Uterus (tissue), 2 donors: ENCODE results near the gene TUBA3D.
"Not testable (repeated sequence)": the region's sequence is repeated elsewhere in the genome, so short reads cannot be mapped to it uniquely, and the experiment has no call there.

Source experiments
- CTCF ChIP-seq, 4 experiments: fragments of 200-600 bp in 2 of 4; fragments of 450-650 bp in 2 of 4; sonication (generic) in 2 of 4; IDR thresholded peaks; one replicate each; pipeline ENCODE4 v1.5.1; 2016 to 2019; ENCODE audit warnings: antibody characterized with exemption in 4 of 4, mild to moderate bottlenecking in 2 of 4, moderate library complexity in 1 of 4
- POLR2A ChIP-seq, 2 donors: fragments of 450-650 bp; IDR thresholded peaks; one replicate each; pipeline ENCODE4 v1.6.1; 2016; ENCODE audit warnings: antibody characterized with exemption in 2 of 2, mild to moderate bottlenecking in 1 of 2, moderate library complexity in 1 of 2

GRCh38 chr2:131445515-131445797 is 30.5 kb upstream of the TUBA3D start:
- TF ChIP-seq POLR2A, CTCF (IDR thresholded peaks at IDR 0.05): not testable (repeated sequence)
